KBM-7 (cell line): Measurements from ENCODE around the gene BIRC2.

ENCODE experiments used
- DNase-seq: peaks from one replicate; pipeline ENCODE4 v3.0.0-alpha.2; 2015
- in situ Hi-C: fragments of 300-500 bp; cut with MboI; formaldehyde crosslinking; loops from 2 replicates; pipeline ENCODE4 v1.14.3; 2020; ENCODE audit warnings: low sequenced_read_pairs, low pct_unique_long_range_greater_than_20kb, mixed read lengths

Gene BIRC2

DNA sequence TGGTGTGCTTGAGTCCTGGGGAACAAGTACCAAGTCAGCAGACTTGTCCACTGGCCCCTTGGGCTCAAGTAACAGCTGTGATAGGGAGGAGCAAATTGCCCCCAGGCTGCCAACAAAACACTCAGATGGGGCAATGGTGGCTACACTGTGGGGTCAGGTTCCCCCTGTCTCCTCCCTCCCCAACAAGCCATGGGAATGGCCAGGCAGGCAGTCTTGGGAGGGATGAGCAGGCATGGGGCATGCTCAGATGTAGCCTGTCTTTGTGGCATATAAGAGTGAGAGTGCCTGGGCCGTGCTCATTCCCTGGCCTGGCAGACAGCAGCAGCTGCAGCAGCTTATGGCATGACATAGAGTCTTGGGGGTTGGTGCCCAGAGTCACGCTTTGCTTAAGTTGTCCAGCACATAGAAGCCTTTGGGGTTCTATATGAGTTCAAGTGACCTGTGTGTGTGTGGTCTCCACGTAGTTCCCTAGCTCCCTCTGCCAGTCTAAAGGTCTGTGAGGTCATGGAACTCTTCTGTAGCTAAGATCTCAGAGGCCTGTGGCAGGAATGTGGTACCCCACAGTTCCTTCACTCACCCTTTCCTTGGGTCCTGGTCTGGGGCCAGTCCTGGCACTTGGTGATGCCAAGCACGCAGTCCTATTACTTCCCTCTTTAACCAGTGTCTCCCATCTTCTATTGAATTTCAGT is 44.7 kb downstream of the BIRC2 start:
- in situ Hi-C loops: no loop called here
- no peak for DNase-seq

DNA sequence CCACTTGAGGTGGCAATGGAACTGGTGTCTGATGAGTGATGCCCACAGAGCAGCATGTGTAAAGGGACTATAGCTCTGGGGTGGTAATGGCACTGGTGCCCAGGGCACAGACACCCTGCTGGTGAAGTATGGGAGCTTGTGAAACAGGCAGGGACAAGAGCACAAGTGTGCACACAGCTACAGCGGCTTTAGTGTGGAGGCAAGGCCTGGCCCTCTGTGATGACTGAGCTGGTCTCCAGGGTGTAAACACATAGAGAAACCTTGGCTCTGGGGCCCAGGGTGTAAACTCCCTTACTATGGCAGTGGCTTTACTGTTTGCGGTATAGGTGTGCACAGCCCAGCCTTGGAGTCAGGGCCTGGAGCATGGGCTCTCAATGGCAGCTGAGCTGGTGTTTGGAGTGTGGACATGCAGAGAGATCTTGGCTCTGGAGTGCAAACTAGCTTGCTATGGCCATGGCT is 46.3 kb downstream of the BIRC2 start:
- in situ Hi-C loops: no loop called here
- no peak for DNase-seq

DNA sequence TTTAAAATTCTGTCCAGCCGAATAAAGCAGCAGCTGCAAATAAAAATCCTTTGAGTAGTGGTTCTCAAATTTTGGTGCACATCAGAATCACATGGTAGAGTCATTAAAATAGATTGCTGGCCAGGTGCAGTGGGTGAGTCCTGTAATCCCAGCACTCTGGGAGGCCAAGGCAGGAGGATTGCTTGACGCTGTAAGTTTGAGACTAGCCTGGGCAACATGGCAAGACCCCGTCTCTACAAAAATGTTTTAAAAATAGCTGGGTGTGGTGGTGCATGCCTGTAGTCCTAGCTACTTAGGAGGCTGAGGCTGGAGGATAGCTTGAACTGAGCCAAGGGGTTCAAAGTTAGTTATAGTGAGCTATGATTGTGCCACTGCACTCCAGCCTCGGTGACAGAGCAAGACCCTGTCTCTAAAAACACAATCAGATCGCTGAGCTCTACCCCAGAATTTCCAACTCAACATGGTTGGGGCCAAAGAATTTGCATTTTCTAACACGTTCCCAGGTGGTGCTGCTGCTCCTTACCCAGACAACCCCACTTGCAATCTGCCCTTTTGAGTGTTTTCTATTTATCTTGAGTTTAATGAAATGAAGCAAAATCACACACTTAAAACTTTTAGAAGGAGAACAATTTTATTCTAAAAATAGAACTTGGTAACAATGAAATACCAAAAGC is 48.8 kb downstream of the BIRC2 start:
- in situ Hi-C loops: no loop called here
- no peak for DNase-seq

DNA sequence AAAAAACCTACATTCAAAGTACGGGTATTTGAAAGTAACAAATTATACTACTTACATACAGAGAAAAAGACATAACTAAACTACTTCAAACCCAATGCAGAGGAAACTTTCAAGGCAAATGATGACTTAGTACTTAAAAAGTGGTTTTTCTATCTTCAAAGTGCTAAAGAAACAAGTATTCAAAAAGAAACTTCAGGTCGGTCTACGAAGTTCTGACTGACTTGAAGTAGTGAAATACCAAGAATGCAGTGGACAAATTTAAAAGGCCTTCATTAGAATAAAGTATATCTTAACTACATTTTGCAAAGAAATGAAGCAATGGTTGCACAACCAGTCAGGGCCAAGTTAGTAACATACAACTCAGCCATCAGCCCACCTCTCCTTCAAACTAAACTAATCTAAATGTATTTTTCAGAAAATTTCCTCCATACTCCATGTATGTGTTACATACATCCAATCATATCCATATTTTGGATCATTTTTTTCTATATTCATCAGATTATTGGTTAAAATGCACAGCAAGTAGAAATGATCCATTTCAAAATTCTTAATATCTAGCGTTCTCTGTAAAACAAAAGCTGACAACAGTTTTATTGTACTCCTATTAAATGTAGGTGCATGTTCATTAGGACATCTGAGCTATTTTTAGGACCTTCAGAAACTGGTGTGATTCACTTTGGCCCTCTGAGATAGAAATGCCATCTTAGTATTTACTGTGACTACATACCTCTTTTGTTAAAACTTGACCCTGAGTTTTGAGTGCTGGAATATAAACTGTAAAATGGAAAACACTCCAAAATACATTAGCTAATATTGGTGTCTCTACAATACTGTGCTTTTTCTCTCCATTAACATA is 49.9 kb downstream of the BIRC2 start:
- in situ Hi-C loops: no loop called here
- no peak for DNase-seq

DNA sequence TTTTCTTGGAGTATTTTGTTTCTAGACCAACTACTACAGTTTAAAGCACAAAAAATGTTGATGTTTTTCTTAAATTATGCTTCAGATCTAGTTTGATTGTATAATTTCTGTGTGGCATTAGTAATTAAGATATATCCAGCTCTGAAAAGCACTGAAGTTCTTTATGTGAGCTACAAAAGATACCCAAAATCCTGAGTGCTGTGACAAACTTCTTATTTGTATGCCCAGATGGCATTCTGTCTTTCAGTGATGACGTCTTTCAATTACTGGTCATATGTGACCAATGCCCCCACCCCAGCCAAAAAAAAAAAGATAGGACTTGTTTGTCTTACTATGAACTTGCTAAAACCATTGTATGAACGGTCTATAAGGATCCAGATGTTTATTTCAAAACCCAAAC is 51.3 kb downstream of the BIRC2 start:
- in situ Hi-C loops: no loop called here
- DNase-seq: no peak

DNA sequence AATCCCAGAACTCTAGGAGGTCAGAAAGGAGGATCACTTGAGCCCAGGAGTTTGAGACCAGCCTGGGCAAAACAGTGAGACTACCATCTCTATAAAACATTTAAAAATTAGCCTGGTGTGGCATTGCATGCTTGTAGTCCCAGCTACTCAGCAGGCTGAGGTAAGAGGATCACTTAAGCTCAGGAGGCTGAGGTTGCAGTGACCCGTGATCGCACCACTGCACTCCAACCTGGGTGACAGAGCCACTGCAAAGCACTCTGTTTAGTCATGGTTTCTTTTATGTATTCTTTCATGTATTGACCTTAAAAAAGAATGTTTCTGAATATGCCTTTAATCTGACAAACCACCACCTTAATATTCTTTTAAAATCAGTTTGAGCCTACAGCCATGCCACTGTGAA is 52.2 kb downstream of the BIRC2 start:
- DNase-seq: no peak
- in situ Hi-C loops: no loop called here

DNA sequence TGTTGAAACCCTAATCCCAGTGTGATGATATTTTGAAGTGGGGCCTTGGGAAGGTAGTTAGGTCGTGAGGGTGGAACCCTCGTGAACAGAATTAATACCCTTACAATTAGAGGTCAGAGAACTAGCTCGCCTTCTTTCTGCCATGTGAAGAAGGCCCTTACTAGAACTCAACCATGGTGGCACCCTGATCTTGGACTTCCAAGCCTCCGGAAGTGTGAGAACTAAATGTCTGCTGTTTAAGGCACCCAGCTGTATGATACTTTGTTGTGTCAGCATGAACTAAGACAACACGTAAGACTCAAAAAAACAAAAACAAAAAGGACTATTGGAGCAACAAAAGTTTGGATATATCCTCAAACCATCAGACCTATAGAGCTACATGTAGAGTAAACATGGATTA is 53.6 kb downstream of the BIRC2 start:
- DNase-seq: no peak
- in situ Hi-C loops: no loop called here

DNA sequence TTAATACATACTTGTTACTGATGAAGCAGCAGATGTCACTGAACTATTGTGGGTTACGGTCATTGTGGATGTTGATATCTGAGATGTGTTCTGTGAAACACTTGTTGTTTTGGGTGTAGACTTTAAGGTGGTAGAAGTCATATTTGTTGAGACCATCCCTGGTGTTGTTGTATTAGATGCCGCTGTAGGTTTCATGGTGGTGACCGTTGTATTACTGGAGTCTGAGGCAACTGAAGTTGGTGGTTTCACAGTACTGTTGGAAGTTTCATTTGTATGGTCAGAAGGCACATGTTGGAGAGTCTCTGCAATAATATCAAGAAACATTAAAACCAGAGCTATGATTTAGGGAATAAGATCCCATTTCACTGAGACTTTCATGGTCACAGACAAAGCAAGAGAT is 54.9 kb downstream of the BIRC2 start:
- in situ Hi-C loops: no loop called here
- DNase-seq: no peak

DNA sequence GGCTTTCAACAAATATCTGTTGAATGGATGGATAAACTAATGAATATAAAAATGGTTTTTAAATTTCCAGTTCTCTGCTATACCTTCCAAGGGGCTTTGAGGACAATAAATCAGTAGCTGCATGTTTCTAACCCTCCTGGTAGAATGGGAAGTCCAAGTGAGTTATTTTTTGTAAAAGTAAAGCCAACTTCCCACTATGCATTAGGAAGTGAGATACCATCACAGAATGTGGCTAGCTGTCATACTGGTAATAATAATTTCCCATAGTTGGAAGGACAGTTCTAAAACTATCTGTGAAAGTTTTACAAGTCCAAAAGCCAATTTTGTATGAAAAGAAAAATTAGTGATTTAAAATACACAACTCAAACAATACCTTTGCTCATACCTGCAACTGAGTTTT is 55.5 kb downstream of the BIRC2 start:
- in situ Hi-C loops: no loop called here
- no peak for DNase-seq

DNA sequence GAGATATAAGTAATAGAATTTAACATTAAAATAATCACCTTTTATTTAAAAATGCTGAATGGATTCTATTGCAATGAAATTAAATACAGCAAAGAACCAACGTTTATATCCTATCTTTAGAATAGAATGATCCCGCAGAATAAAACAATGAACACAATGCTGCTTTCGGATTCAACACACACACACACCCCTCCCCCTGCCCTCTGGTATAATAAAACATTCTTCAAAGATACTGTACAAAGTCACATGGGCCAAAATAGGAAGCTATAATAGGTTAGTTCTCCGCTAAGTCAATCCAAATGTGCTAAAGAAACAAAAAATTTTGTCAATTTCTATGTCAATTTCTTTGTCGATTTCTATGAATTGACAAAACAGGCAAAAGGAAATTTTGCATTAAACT is 58.5 kb downstream of the BIRC2 start:
- in situ Hi-C loops: no loop called here
- DNase-seq: no peak

DNA sequence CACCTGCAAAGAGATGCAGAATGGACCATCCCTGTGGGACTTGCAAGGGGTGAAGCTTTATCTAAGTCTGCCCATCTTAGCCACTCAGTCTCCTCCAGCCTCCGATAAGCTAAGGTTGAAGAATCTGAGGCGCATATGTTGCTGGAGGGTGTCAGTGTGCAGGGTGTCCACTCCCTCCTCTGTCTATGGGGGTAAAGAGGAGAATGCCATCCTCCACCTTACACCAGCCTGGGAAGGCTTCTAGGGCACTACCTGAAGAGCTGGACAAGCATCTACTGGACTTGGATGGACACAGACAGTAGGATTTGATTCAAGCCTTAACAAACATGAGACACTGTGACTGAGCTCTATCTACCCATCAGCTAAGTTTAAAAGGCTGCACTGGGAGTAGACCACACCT is 59.1 kb downstream of the BIRC2 start:
- in situ Hi-C loops: no loop called here
- no peak for DNase-seq

DNA sequence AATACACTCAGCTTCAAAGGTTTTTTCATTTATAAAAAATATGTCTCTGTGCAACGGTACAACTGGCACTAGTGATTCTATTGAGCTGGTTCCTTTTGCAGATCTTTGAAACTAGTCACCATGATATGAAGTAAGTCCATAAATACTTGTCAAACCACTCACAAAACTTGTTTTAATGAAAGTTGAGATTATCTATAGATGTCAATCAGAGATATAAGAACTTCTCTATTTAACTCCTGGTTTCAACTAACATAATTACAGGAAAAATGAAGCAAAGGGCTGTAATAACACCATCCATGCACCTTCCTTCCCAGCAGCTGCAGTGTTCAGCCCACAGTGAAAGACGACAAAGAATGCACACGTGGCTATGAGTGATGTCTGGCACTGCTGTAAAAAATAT is 60.9 kb downstream of the BIRC2 start:
- in situ Hi-C loops: no loop called here

DNA sequence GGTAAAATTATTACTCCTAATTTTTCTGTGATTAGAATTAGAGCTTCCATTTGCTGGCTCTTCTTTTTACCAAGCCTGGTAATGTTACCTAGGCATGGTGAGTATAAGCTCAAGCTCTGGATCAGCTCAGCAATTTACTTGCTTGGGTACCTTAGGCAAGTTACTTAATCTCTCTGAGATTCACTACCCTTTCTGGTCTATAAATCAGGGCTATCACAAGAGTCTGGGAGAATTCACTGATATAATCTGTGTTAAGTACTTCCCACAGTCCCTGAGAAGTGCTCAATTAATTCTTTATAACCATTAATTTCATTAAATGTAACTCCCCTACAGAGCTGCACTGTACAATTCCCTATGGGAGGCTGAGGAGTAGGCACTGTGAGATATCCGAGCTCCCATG is 61.3 kb downstream of the BIRC2 start:
- in situ Hi-C loops: no loop called here
- DNase-seq: no peak

More for the DNA sequence above, 60.9 kb downstream of the BIRC2 start:
- no peak for DNase-seq

DNA sequence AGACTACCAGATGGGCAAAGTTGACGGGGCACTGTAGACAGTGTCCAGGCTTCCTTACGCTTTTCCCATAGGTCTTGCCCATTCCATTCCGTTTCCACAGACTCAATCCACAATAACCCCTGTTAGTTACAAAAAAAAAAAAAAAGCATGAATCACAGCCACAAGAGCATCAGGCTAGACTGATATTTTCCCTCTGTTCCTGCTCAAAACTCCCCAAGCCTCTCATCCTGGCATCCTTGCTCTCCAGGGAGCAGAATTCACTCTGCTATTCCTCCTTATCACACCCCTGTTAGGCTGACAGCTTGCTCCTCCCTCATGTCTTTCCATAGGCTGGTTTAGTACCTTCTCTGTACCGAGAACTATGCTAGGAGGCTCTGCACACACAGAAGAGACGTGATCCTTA is 63.4 kb downstream of the BIRC2 start:
- no peak for DNase-seq
- in situ Hi-C loops: no loop called here

DNA sequence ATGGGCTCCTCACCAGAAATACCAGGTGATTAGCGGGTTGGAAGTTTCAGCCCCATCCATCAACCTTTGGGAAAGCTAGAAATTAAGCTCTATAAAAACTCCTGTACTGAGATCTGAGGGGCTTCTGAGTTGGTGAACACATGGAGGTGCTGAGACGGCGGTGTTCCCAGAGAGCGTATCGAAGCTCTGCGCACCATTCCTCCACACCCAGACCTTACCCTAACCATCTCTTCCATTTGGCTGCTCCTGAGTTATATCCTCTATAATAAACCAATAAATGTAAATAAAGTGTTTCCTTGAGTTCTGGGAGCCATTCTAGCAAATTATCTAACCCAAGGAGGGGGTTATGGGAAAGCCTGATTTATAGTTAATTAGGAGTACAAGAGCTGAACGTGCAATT is 64.1 kb downstream of the BIRC2 start:
- in situ Hi-C loops: no loop called here
- no peak for DNase-seq

DNA sequence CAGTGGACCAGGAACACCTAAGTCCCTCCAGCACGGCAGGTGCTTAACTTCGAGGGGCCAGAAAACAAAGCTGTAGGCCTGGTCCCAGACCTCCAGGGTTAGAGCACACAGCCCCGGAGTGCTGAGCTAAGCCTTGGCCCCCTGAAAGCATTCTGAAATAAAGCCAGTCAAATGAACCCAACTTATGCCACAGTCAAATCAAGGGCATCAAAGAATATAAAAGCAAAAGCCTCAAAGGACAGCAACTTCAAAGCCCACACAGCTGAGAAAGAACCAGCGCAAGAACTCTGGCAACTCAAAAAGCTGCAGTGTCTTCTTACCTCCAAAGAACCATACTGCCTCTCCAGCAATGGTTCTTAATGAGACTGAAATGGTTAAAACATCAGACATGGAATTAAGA is 66.5 kb downstream of the BIRC2 start:
- no peak for DNase-seq
- in situ Hi-C loops: no loop called here

DNA sequence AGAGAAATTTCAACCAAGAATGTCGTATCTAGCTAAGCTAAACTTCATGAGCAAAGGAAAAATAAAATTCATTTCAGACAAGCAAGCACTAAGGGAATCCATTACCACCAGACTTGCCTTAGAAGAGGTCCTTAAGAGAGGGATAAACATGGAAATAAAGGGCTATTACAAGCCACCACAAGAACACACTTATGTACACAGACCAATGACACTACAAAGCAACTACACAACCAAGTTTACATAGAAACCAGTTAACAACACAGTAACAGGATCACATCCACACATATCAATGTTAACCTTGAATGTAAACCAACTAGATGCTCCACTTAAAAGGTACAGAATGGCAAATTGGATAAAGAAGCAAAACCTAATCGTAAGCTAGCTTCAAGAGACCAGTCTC is 67.5 kb downstream of the BIRC2 start:
- DNase-seq: no peak
- in situ Hi-C loops: no loop called here

DNA sequence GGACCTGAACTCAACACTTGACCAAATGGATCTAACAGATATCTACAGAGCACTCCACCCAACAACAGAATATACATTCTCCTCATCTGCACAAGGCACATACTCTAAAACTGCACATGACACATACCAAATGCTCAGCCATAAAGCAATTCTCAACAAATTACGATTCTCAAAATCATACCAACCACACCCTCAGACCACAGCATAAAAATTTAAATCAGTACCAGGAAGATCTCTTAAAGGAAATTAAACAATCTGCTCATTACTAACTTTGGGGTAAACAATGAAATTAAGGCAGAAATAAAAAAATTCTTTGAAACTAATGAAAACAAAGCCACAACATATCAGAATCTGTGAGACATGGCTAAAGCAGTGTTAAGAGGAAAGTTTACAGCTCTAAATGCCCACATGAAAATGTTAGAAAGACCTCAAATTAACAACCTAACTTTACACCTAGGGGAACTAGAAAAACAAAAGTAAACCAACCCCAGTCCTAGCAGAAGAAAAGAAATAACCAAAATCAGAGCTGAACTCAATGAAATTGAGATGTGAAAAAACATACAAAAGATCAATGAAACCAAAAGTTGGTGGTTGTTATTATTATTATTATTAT is 68.4 kb downstream of the BIRC2 start:
- in situ Hi-C loops: no loop called here
- DNase-seq: no peak

DNA sequence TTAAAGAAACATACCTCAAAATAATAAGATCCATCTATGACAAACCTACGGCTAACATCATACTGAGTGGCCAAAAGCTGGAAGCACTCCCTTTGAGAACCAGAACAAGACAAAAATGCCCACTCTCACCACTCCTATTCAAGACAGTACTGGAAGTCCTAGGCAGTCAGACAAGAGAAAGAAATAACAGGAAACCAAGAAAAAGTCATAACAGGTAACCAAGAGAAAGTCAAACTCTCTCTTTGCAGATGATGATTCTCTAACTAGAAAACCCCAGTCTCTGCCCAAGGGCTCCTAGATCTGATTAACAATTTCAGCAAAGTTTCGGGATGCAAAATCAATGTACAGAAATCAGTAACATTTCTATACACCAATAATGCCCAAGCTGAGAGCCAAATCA is 70.0 kb downstream of the BIRC2 start:
- in situ Hi-C loops: no loop called here

DNA sequence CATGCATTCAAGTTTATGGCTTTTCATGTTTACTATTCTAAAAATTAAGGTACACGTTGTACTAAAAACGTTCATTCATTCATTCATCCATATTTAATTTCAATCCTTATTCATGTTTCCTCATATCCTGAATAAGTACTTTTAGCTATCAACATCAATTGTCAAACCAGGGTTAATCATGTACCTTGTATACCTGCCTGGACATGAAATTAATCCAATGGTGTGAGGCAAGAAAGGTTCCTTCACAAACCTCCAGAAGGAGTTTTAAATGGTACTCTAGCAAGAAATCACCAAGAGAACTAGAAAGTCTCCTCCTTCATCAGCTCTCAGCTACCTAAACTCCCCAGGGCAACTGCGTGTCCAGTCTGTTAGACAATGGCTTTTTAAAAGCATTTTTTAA is 72.2 kb downstream of the BIRC2 start:
- DNase-seq: no peak
- in situ Hi-C loops: no loop called here

More for the DNA sequence above, 70.0 kb downstream of the BIRC2 start:
- no peak for DNase-seq
